SK-N-SH treated with all-trans-retinoic acid at 6 μM for 48 hours (cell line): ENCODE data around the gene GDF7.

Experiments
- ATAC-seq: fragments of 200-7000 bp; cut with Tn5 transposase; 3 replicates; pipeline ENCODE4 v1.9.1; 2020; ENCODE audit warnings: mild to moderate bottlenecking, moderate library complexity
- ARNTL ChIP-seq: fragments of 450-650 bp; formaldehyde crosslinking; IDR thresholded peaks from 2 replicates; pipeline ENCODE4 v1.5.0; 2020; ENCODE audit warnings: low read depth, mild to moderate bottlenecking, moderate library complexity, borderline replicate concordance
- BACH2 ChIP-seq: fragments of 250-450 bp; sonication (Bioruptor Pico); IDR thresholded peaks from 2 replicates; pipeline ENCODE4 v1.9.0; 2021; ENCODE audit warnings: mild to moderate bottlenecking, borderline replicate concordance
- CREB5 ChIP-seq: fragments of 250-450 bp; sonication (Bioruptor Pico); IDR thresholded peaks from 2 replicates; pipeline ENCODE4 v1.5.1; 2020; ENCODE audit warnings: low read depth, mild to moderate bottlenecking, moderate library complexity
- CSDC2 ChIP-seq: fragments of 250-450 bp; sonication (Bioruptor Pico); IDR thresholded peaks from 2 replicates; pipeline ENCODE4 v1.5.0; 2020; ENCODE audit warnings: mild to moderate bottlenecking, moderate library complexity
- ESRRG ChIP-seq: fragments of 250-450 bp; sonication (Bioruptor Pico); IDR thresholded peaks from 2 replicates; pipeline ENCODE4 v1.6.1; 2021; ENCODE audit warnings: mild to moderate bottlenecking
- GLIS3 ChIP-seq: fragments of 250-450 bp; sonication (Bioruptor Pico); IDR thresholded peaks from 2 replicates; pipeline ENCODE4 v1.5.0; 2020; ENCODE audit warnings: mild to moderate bottlenecking, moderate library complexity
- ISL1 ChIP-seq: fragments of 250-450 bp; sonication (Bioruptor Pico); IDR thresholded peaks from 2 replicates; pipeline ENCODE4 v2.1.2; 2022; ENCODE audit warnings: mild to moderate bottlenecking, moderate library complexity
- OSR1 ChIP-seq: fragments of 250-450 bp; sonication (Bioruptor Pico); IDR thresholded peaks from 2 replicates; pipeline ENCODE4 v1.8.0; 2022; ENCODE audit warnings: moderate library complexity, mild to moderate bottlenecking, inconsistent platforms
- PPARA ChIP-seq: fragments of 250-450 bp; sonication (Bioruptor Pico); IDR thresholded peaks from 2 replicates; pipeline ENCODE4 v1.5.0; 2020; ENCODE audit warnings: mild to moderate bottlenecking, borderline replicate concordance
- RARB ChIP-seq: fragments of 250-450 bp; sonication (Bioruptor Pico); IDR thresholded peaks from 2 replicates; pipeline ENCODE4 v1.8.0; 2021; ENCODE audit warnings: mild to moderate bottlenecking, moderate library complexity
- SNAI2 ChIP-seq: fragments of 250-450 bp; sonication (Bioruptor Pico); IDR thresholded peaks from 2 replicates; pipeline ENCODE4 v1.5.0; 2020; ENCODE audit warnings: mild to moderate bottlenecking, moderate library complexity
- TCF4 ChIP-seq: fragments of 250-450 bp; sonication (Bioruptor Pico); IDR thresholded peaks from 2 replicates; pipeline ENCODE4 v1.8.0; 2021; ENCODE audit warnings: mild to moderate bottlenecking, moderate library complexity, borderline replicate concordance
- TSHZ2 ChIP-seq: fragments of 250-450 bp; sonication (Bioruptor Pico); IDR thresholded peaks from 2 replicates; pipeline ENCODE4 v1.5.0; 2020; ENCODE audit warnings: mild to moderate bottlenecking, moderate library complexity
- ZFP3 ChIP-seq: fragments of 250-450 bp; sonication (Bioruptor Pico); IDR thresholded peaks from 2 replicates; pipeline ENCODE4 v1.5.0; 2020; ENCODE audit warnings: mild to moderate bottlenecking, moderate library complexity
- ZFP30 ChIP-seq: fragments of 450-650 bp; formaldehyde crosslinking; IDR thresholded peaks from 2 replicates; pipeline ENCODE4 v1.5.0; 2022; ENCODE audit warnings: mild to moderate bottlenecking, moderate library complexity
- ZNF565 ChIP-seq: fragments of 450-650 bp; formaldehyde crosslinking; conservative IDR thresholded peaks from 2 replicates; pipeline ENCODE4 v1.5.0; 2020; ENCODE audit warnings: low read depth, mild to moderate bottlenecking, moderate library complexity
- ZNF70 ChIP-seq: fragments of 450-650 bp; formaldehyde crosslinking; IDR thresholded peaks from 2 replicates; pipeline ENCODE4 v1.5.0; 2020; ENCODE audit warnings: mild to moderate bottlenecking, moderate library complexity
- ZNF8 ChIP-seq: fragments of 450-650 bp; formaldehyde crosslinking; IDR thresholded peaks from 2 replicates; pipeline ENCODE4 v1.5.0; 2020; ENCODE audit warnings: mild to moderate bottlenecking, moderate library complexity
- TF ChIP-seq, protein P1 (sequence below): fragments of 250-450 bp; sonication (Bioruptor Pico); IDR thresholded peaks from 2 replicates; pipeline ENCODE4 v1.8.0; 2021; ENCODE audit warnings: low read depth, mild to moderate bottlenecking, moderate library complexity, borderline replicate concordance
- TF ChIP-seq, protein P2 (sequence below): fragments of 250-450 bp; sonication (Bioruptor Pico); IDR thresholded peaks from 2 replicates; pipeline ENCODE4 v1.5.1; 2021; ENCODE audit warnings: mild to moderate bottlenecking, moderate library complexity
- TF ChIP-seq, protein P3 (sequence below): fragments of 250-450 bp; sonication (Bioruptor Pico); IDR thresholded peaks from 2 replicates; pipeline ENCODE4 v1.8.0; 2020; ENCODE audit warnings: mild to moderate bottlenecking, moderate library complexity, borderline replicate concordance

The GDF7 gene

GRCh38 chr2:20664431-20665242 lies 2.3 kb upstream of the GDF7 start:
- ATAC-seq = no peak
- TF ChIP-seq, protein P1, sequence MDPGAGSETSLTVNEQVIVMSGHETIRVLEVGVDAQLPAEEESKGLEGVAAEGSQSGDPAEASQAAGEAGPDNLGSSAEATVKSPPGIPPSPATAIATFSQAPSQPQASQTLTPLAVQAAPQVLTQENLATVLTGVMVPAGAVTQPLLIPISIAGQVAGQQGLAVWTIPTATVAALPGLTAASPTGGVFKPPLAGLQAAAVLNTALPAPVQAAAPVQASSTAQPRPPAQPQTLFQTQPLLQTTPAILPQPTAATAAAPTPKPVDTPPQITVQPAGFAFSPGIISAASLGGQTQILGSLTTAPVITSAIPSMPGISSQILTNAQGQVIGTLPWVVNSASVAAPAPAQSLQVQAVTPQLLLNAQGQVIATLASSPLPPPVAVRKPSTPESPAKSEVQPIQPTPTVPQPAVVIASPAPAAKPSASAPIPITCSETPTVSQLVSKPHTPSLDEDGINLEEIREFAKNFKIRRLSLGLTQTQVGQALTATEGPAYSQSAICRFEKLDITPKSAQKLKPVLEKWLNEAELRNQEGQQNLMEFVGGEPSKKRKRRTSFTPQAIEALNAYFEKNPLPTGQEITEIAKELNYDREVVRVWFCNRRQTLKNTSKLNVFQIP = no peak
- TF ChIP-seq ZNF8 (CRISPR knock-in tag) = no peak
- no peak for TF ChIP-seq CREB5
- no peak for TF ChIP-seq BACH2 (CRISPR knock-in tag)
- no peak for TF ChIP-seq RARB (CRISPR knock-in tag)
- no peak for TF ChIP-seq SNAI2 (CRISPR knock-in tag)
- TF ChIP-seq CSDC2 (CRISPR knock-in tag) = no peak
- no peak for TF ChIP-seq ESRRG (CRISPR knock-in tag)
- TF ChIP-seq ZNF565 (CRISPR knock-in tag) = no peak
- no peak for TF ChIP-seq ISL1 (CRISPR knock-in tag)

- TF ChIP-seq OSR1 (CRISPR knock-in tag) (no peak), GLIS3 (no peak), TCF4 (CRISPR knock-in tag) (no peak), PPARA (CRISPR knock-in tag) (no peak), BACH2 (CRISPR knock-in tag) (no peak)
- TF ChIP-seq, protein P2, sequence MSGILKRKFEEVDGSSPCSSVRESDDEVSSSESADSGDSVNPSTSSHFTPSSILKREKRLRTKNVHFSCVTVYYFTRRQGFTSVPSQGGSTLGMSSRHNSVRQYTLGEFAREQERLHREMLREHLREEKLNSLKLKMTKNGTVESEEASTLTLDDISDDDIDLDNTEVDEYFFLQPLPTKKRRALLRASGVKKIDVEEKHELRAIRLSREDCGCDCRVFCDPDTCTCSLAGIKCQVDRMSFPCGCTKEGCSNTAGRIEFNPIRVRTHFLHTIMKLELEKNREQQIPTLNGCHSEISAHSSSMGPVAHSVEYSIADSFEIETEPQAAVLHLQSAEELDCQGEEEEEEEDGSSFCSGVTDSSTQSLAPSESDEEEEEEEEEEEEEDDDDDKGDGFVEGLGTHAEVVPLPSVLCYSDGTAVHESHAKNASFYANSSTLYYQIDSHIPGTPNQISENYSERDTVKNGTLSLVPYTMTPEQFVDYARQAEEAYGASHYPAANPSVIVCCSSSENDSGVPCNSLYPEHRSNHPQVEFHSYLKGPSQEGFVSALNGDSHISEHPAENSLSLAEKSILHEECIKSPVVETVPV (CRISPR knock-in tag) = no peak
- no peak for ATAC-seq
Observed at GRCh38 chr2:20665243-20666004, 1.5 kb upstream of the GDF7 start.

GRCh38 chr2:20666005-20666303 lies 990 bp upstream of the GDF7 start:
- ATAC-seq = peak; percentile 23
- no peak for TF ChIP-seq ESRRG (CRISPR knock-in tag)
- TF ChIP-seq, all 23 proteins: peak for 0

GRCh38 chr2:20667151-20667530 lies 197 bp downstream of the GDF7 start:
- no peak for ATAC-seq
- TF ChIP-seq ZFP30 (no peak), ZNF565 (CRISPR knock-in tag) (no peak), ARNTL (no peak), ESRRG (CRISPR knock-in tag) (no peak), ISL1 (CRISPR knock-in tag) (no peak), TSHZ2 (no peak), ZFP3 (no peak), ZNF8 (CRISPR knock-in tag) (no peak), RARB (CRISPR knock-in tag) (no peak), PPARA (CRISPR knock-in tag) (no peak), ZNF70 (CRISPR knock-in tag) (no peak), TCF4 (CRISPR knock-in tag) (no peak)
- TF ChIP-seq, protein P1 = no peak
- TF ChIP-seq, protein P2 (CRISPR knock-in tag) = no peak
- TF ChIP-seq, protein P3, sequence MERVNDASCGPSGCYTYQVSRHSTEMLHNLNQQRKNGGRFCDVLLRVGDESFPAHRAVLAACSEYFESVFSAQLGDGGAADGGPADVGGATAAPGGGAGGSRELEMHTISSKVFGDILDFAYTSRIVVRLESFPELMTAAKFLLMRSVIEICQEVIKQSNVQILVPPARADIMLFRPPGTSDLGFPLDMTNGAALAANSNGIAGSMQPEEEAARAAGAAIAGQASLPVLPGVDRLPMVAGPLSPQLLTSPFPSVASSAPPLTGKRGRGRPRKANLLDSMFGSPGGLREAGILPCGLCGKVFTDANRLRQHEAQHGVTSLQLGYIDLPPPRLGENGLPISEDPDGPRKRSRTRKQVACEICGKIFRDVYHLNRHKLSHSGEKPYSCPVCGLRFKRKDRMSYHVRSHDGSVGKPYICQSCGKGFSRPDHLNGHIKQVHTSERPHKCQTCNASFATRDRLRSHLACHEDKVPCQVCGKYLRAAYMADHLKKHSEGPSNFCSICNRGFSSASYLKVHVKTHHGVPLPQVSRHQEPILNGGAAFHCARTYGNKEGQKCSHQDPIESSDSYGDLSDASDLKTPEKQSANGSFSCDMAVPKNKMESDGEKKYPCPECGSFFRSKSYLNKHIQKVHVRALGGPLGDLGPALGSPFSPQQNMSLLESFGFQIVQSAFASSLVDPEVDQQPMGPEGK (CRISPR knock-in tag) = no peak
